GM23248 (cell line): Measurements from ENCODE around the gene PI4KB.

Experiments
- EZH2 ChIP-seq: fragments of 200-600 bp; sonication (generic); IDR thresholded peaks from 2 replicates; pipeline ENCODE4 v1.6.1; 2018; ENCODE audit warnings: antibody characterized with exemption, mild to moderate bottlenecking; ENCODE audit not compliant: insufficient read depth, poor library complexity, severe bottlenecking
- EZH2phosphoT487 ChIP-seq: fragments of 200-600 bp; sonication (generic); IDR thresholded peaks from 2 replicates; pipeline ENCODE4 v1.6.1; 2018; ENCODE audit warnings: antibody characterized with exemption, moderate library complexity, mild to moderate bottlenecking, low read depth; ENCODE audit not compliant: insufficient read depth

DNA sequence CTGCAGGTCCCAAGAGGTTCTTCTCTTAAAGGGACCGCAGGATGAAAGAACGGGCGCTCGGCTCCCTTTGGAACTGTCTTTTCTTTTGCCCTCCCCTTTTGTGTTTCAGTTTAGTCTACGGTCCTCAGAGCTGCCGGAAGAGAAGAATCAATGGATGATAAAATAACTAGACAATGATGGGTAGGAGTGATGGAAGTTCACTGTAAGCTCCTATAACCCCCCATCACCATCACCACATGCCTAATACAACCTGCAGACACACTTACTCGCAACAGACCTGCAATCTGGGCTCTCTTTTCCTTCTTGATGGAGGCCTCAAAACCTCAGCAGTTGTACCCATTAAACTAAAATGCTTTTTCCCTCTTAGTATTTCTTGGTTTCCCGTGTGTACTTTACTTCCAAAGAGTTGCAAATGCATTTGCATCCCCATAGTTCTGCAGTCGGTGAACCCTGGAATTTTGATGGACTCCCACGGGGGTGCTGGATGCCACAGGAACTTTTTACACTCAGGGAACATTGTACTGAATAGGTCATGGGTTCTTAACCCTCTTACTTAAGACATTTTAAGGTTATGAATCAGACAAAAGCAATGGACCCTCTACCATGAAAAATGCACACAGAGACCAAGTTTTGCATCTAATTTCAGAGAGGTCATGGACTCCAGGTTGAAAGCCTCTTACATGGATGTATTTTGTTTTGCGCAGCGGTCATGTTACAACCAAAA lies 20.5 kb upstream of the PI4KB start:
- no peak for TF ChIP-seq EZH2
- TF ChIP-seq EZH2phosphoT487 = no peak
